GM19467 (cell line): ENCODE measurements around the gene GPR139.

Experiments
- ATAC-seq: cut with Tn5 transposase; IDR thresholded peaks from one replicate; pipeline ENCODE4 v1.9.1; 2021; ENCODE audit warnings: mild to moderate bottlenecking, moderate library complexity; ENCODE audit not compliant: unreplicated experiment

Gene GPR139

DNA sequence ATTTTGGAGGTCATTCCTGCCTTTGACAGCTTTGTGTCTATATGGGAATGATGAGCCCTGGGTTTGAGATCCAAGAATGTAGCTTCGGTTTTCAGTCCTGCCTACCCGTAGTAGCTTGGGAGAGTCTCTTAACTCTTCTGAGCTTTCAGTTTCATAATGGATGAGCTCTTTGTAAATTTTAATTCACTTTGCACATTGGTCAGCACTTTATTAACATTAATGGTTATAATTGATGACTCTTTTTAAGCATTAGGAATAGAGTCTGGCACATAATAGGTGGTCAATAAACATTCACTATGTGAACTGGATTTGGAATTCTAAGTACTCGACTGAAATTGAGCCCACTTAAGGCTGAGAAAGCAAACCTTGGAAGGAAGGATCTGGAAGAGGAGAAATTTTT is 17.3 kb downstream of the GPR139 start:
- ATAC-seq = no peak

DNA sequence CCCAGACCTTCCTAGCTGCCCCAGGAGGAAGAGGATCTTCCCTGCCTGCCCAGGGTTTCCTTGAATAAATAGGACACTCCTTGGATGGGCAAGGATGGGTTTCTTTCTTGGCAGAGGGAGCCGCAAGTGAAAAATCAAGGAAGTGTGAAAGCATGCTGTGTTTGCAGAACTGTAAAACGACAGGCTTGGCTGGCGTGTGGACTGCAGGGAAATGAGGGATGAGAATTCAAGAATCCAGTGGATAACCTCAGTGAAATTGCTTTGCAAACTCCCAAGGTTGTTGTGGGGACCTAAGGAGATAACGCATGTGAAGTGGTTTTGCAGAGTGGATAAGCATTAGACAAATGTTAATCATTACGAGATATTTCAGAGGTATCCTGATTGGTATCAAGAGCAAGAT is 20.4 kb downstream of the GPR139 start:
- ATAC-seq = no peak

DNA sequence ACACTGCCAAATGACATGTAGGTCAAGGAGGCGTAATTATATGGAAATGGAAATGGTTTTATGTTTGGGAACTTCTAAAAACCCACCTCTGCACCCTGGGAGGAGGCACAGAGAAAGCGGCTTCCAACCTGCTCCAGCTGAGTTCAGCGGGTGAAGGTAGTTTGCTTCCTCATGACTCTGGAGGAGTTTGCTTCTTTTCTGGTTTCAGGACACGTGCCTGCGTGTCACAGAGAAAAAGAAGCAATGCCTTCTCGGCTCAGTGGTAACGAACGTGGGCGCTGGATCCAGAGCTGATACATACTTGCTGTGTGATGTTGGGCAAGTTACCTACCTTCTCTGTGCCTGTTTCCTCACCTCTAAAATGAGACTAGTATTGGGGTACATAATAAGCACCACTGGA is 22.1 kb downstream of the GPR139 start:
- no peak for ATAC-seq

DNA sequence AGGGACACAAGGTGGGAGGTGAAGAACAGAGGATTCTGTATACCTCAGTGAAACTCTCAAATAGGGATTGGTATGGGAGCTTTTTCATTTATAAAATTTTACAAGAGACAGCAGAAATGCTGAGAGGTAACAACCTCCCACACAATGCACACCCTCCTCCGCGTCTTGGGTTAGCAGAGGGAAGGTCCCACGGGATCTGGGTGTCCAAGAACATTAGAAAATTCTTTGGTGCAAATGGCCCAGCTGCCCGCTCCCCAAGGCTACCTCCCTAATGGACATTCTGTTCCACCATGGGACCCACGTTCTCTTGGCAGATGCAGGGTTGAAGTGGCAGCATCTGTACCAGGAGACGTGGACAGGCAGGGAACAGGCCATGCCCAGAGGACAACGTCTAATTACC is 22.5 kb downstream of the GPR139 start:
- no peak for ATAC-seq

DNA sequence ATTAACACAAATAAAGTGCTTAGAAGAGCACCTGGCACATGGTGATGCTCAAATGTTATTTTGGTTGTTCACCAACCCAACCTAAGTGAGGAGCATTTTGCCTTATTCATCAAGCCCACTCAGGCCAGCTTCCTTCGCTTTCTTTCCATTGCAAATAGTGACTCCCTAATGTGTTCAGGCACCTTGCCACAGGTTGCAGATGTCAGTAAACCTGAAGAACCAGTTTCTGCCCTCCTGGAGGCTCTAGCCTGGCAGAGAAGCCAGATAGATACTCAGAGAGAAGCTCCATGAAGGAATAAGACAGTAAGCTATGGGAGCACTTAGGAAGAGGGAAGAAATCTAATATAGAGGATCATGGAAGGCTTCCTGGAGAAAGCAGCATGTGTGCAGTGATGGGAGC is 23.9 kb downstream of the GPR139 start:
- no peak for ATAC-seq

DNA sequence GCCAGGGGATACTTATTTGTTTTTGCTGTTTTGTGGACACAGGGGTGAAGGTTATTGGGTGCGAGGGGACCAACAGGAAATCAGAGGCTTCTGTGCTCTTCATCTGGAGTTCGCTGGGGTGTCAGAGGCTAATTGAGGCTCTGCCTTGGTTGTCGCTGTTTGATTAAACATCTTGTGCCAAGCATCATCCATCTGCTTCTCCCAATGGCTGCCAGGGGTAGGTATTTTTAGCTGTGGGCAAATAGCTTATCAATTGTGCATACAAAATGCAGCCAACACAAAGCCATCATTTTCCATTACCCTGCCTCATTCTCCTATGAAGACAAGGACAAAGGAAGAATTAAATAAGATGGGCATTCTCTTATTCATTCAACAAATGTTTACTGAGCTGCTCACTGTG is 27.8 kb downstream of the GPR139 start:
- ATAC-seq = no peak

DNA sequence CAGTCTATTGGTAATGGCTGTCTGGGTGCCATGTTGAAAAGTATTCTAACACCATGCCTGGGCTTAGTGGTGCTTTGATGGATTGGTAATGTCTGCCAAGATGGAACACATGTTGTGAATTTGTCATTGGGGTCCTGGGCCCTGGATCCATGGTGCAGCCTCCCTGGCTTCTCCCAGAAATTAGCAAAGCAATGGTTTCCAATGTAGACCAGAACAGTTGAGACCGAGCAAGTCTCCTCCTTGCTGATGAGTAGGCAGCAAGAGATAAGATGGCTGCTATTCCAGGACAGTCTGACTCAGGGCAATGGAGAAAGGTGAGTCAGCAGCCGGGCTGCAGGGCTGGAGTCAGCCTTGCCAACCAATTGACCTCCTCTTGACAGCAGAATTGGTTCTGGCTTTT is 30.8 kb downstream of the GPR139 start:
- no peak for ATAC-seq

DNA sequence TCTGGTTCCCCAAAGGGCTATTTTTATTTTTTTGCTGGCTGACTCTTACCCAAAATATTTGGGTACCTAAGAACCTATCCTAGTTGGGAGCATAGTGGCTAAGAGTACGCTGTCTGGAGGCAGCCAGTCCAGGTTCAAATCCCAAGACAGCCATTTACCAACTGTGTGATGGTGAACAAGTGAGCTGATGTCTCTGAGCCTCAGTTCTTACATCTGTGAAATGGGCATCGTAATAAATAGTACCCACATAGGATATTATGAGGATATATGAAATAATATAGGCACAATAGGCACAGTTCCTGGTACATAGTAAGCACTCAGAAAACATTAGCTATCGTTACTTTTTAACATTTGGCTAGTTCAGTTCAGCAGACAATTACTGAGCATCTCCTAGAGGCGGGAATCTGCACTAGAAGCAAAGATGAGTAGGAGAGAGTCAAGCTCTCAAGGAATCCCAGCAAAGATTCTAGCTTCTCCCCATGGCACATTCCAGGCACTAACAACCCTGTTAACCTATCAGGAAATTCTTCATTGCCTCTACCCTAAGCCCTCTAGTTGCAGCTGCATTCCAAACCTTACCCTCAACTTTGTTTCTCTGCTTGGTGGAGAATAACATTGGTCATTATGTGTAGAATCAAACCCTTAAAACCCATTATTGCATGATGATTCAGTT is 31.6 kb downstream of the GPR139 start:
- ATAC-seq = no peak

DNA sequence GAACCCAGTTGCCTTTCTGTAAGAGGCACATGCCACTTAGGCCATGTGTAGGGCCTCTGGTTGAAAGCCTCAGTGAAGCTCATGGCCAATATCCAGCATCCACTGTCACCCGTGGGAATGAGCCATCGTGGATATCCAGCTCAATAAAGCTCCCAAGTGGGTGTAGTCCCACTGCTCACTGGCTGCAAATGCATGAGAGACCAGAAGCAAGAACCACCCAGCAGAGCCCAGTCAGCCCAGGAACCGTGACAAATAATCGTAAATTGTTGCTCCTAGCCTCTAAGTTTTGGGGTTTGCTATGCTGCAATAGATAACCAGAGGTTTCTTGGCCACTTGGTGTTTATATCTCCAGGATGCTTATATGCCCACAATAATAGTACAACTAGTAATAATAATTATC is 33.7 kb downstream of the GPR139 start:
- ATAC-seq = no peak

DNA sequence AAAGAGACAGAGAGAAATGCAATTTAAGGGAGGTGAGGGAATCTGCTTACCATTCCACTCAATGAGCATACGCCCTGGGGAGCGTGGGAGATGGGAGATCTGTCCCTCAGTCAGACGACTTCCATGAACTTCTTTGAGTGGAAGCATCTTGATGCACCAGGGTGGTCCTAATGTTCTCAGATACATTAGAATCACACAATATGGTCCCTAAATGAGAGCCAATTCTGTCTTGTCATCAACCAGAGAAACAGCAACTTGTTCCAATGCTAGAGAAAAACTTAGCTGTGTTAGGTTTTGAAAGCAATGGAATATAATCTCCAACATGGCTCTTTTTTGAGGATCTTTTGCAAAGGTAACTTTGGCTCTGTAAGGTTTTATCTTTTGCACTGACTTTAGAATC is 44.1 kb downstream of the GPR139 start:
- ATAC-seq = no peak

DNA sequence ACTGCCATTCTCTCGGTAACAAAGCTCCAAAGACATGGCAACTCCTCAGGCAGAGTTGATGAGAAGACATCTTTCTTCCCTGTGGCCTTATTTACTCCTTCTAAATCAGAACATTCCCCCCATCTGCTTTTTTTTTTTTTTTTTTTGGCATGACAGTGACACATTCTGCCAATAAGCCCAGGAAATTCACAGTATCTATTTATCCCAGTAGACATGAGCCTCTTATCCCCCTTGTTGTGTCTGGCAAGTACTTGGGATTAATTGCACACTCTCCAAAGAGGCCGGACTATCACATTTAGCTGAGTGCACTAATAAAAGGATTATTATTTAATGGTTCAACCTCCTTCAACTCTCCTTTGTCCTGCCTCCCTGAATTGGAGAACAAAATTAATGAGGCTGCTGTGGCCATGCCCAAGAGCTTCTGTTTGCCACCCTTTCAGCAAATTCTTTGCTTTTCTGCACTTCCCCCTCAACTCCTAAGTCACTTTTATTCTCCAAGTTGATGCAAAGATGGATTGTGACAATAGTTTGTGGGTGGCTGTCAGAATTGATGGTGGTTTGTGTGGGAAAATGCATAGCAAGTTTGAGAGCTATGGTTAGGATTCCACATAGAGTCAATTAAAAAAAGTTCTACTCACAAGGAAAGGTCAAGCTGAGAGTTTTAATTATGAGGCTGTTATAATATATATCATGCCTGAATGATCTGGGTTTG is 47.2 kb downstream of the GPR139 start:
- no peak for ATAC-seq

DNA sequence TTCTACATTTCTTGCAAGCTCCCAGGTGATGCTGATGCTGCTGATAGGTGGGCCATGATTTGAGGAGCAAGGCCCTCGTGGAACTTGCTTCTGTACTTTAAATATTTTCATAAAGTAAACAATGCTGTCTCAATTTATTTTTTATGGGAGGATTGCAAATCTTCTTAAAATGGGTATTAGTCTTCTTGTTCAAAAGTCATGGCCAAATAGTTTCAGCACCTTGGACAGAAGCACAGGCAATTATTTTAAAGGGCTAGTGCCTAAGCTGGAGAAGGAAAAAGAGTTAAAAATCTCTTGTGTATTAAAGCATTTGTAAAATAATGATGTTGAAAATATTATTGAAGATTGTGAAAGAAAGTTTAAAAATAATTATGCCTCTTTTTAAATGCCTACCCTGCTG is 50.5 kb downstream of the GPR139 start:
- ATAC-seq = no peak

DNA sequence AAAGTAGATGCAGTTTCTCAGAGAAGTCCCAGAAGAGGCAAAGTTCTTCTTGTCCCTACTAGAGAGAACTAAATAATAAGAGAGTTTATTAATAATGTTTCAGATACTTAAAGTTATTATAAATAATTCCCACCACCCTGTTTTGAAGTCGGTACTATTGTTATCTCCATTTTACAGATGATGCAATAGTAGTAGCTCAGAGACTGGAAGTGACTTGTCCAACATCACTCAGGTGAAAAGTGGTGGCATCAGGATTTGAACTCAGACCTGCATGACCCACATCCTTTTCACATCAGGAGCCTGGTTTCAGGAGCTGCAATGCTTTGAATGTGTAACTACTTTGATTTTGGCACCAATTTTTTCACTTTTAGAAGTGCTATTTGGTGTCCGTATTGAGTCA is 52.7 kb downstream of the GPR139 start:
- no peak for ATAC-seq

DNA sequence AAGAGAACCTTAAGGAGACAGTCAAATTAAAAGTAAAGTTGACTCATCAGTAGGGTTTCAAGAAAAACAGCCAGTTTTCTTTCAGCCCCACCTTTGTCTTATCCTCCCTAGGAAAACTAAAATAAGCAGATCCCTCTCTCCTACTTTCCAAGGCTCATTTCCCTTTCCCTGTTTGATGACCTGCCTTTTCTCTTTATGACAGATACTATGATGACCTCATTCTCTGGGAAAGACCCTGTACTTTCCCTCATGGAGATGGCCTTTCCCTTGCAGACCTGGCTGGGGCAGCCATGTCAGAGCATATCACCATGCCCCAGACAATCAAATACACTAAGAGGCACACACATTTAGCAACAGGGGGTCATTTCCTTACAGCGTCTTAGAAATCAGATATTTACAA is 53.6 kb downstream of the GPR139 start:
- no peak for ATAC-seq

DNA sequence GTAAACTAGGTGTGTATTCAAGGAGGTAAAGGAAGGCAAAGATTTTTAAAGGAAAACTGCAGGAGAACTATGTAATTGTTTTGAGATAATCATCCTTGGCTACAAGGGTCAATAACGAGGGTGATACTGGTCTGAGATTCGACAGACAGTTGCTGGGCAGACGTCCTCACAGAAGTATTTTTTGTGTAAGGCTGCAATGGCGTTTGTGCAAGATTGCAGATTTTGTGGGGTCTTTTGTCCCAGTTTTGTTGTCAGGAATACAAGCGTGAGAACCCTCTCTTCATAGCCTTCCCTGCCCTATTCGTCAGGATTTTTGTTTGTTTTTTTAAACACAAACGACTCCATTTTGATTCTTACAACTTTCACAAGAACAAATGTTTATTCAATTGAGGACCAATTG is 57.5 kb downstream of the GPR139 start:
- no peak for ATAC-seq

DNA sequence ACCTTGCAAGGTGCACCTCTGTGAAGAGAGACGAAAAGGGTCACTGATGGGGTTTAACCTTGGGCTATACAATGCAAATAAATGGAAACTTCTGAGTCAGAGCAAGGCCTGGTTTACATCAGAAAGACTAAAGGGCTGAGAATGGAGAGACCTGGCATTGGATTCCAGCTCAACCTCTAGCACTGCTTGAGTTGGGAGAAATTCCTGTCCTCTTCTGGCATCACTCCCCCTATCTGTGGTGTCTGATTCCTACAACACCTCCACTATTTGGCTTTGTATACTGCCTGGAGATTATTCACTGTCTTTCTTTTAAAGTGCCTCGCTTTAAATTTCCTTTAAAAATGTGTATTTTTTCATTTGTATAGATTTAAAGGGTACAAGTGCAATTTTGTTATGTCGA is 68.8 kb downstream of the GPR139 start:
- ATAC-seq = no peak

DNA sequence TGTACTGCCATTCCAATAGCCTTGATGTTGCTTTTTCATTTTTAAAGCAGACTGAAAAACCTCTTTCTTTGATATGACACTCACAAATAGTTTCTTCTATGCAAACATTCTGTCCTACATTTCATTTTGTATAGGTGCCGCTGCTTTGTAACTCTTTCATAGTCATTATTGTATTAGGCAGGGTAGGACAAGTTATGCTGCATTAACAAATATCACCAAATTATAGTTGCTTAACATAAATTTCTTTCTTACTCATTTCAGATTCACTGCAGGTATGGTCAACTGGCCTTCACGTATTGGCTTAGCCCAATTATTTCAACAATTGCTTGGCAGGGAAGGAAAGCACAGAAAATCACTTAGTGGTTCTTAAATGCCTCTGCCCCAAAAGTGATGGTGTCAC is 70.8 kb downstream of the GPR139 start:
- ATAC-seq = no peak

DNA sequence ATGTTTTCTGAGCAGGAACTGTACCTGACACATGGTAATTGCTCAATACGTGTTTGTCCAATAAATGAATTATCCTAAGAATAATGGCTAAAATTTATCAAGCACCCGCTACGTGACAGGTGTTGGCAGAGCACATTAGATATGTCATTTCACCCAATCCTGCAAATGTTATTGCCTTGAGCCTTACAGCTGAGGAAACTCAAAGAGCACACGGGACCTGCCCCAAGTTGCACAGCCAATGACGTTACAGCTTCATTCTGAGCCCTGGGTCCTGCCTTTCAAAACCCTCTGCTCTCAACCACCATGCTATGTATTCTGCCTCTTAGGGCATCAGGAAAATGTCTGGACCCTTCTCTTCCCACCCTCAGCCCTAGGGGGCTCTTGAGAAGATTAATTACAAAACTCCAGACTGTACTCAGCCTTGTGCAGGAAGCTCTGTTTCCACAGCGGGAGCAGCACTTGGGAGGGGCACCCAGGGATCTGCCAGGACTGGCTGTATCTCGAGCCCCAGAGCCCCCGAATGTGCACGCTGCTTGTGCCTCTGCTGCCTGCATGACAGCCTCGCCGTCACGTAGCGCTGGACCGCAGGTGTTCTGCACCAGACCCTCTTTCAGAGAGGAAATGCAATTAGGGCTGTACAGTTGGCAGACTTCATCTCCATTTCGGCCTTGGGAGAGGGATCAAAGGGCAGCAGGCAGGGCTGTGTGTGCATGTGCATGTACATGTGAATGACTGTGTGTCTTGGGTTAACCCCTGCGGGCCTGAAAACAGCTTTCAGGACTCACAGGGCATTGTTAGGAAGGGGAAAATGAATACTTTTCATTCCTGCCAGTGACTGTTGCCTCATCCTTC is 71.6 kb downstream of the GPR139 start:
- ATAC-seq = no peak

DNA sequence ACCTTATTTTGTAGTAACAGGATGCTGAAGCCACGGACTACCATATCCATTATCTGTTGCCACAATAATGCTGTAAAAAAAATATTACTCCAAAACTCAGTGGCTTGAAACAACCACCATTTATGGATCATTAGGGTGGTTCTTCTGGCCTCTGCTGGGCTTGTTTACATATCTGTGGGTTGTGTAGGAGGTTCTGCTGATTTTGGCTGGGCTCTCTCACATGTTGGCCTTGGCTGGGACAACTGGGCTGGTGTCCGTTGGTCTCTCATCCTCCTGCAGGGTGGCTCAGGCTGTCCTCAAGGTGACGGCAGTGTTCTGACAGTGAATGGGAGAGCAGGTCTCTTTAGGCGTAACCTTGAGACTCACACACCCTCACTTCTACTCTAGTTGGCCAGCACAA is 76.0 kb downstream of the GPR139 start:
- ATAC-seq = no peak

DNA sequence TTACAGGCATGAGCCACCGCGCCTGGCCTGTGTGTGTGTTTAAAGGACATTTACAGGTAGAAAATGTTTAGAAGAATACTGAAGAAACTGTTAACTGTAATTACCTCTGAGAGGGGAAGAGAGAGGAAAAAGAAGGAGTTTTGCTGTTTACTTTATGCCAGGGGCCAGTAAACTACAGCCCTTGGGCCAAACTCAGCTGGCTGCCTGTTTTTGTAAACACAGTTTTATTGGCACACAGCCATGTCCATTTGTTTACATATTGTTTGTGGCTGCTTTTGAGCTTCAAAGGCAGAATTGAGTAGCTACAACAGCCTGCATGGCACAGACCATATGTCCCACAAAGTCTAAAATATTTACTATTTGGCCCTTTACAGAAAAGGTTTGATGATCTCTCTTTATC is 76.4 kb downstream of the GPR139 start:
- ATAC-seq = no peak

DNA sequence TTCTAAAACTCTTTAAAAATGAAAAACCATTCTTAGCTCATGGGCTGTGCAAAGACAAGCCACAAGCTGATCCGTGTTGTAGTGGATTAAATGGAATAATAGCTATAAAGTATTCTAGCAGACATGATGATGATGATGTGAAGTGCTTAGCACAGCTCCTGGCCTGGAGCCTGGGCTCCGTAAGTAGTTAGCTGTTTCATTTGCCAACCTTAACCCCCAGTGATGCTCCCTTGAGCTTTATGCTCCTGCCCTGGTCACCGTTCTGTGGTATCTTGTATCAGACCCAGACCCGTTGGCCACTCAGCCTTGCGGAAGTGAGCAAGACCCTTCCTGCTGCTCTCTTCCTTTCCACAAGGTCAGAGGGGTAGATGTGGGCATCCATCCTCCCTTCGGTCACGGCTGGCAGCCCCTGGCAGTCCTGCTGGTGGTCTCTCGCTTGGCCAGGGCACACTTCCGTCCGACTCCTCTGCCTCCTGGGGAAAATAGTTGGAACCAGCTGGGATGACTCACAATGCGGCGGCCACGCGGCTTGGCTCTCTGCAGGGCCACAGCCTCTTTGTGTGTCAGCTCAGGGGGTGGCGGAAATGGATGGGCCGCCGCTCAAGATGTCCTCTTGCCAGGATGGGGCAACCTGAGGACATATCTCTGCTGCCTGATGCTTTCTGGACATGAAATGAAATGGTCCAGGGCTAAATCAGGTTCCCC is 79.1 kb downstream of the GPR139 start:
- no peak for ATAC-seq
